Measurements from ENCODE around the gene PPP2R2C.

DNA sequence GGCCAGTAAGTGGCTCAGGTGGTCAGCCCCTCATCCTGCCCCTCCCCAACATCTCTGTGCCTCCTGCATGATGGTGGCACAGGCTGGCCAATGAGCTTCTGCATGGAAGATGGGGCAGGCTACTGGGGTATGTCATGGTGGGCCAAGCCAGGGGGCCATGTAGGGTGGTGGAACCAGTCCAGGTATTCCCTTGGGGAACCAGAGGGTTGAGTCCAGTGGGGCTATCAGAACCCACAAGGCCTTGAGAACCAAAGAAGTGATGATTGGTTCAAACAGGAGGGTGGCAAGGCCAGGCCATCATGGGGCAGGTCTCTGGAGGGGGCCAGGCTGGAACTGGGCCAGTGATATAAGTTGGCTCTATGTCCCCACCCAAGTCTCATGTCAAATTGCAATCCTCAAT lies 18.8 kb upstream of the PPP2R2C start:
- TF ChIP-seq ZFP3 (tag by site-specific recombination; IDR thresholded peaks at IDR 0.05; ENCODE audit: low read depth), result no peak
- TF ChIP-seq MEIS1 (CRISPR knock-in tag; IDR thresholded peaks at IDR 0.05; ENCODE audit: borderline replicate concordance), result no peak
- TF ChIP-seq YY1 (tag by site-specific recombination; IDR thresholded peaks at IDR 0.05), result no peak
- TF ChIP-seq ZNF558 (tag by site-specific recombination; IDR thresholded peaks at IDR 0.05), result no peak
- TF ChIP-seq, protein P1, sequence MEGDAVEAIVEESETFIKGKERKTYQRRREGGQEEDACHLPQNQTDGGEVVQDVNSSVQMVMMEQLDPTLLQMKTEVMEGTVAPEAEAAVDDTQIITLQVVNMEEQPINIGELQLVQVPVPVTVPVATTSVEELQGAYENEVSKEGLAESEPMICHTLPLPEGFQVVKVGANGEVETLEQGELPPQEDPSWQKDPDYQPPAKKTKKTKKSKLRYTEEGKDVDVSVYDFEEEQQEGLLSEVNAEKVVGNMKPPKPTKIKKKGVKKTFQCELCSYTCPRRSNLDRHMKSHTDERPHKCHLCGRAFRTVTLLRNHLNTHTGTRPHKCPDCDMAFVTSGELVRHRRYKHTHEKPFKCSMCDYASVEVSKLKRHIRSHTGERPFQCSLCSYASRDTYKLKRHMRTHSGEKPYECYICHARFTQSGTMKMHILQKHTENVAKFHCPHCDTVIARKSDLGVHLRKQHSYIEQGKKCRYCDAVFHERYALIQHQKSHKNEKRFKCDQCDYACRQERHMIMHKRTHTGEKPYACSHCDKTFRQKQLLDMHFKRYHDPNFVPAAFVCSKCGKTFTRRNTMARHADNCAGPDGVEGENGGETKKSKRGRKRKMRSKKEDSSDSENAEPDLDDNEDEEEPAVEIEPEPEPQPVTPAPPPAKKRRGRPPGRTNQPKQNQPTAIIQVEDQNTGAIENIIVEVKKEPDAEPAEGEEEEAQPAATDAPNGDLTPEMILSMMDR (tag by site-specific recombination; IDR thresholded peaks at IDR 0.05), result no peak
- TF ChIP-seq, protein P2, sequence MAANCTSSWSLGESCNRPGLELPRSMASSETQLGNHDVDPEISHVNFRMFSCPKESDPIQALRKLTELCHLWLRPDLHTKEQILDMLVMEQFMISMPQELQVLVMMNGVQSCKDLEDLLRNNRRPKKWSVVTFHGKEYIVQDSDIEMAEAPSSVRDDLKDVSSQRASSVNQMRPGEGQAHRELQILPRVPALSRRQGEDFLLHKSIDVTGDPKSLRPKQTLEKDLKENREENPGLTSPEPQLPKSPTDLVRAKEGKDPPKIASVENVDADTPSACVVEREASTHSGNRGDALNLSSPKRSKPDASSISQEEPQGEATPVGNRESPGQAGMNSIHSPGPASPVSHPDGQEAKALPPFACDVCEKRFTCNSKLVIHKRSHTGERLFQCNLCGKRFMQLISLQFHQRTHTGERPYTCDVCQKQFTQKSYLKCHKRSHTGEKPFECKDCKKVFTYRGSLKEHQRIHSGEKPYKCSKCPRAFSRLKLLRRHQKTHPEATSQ (tag by site-specific recombination; IDR thresholded peaks at IDR 0.05), result no peak
- TF ChIP-seq ZEB2 (tag by site-specific recombination; IDR thresholded peaks at IDR 0.05), result no peak
